PC-3 (cell line): ENCODE results near the gene ALG12. TPM values are rescaled to one million over a fixed set of nuclear protein-coding genes. Genes with fewer than 3 reads are reported as not detected.

ENCODE experiments used
- ATAC-seq: fragments of 200-7000 bp; cut with Tn5 transposase; 2 replicates; pipeline ENCODE4 v1.9.1; 2020; ENCODE audit warnings: mild to moderate bottlenecking, moderate library complexity
- BruUV-seq: library from RNA; stranded (reverse); fragments of 400-500 nt; replicated peaks from 2 replicates; lab custom pipeline; 2021; lab: Mats Ljungman, UMichigan
- CTCF ChIA-PET: fragments of 300-600 bp; sonication (Branson Sonifier 250); formaldehyde crosslinking; loops from one replicate; lab custom pipeline; 2022; ENCODE audit warnings: antibody characterized with exemption; lab: Charles Lee
- POLR2A ChIA-PET: fragments of 300-600 bp; sonication (Branson Sonifier 250); formaldehyde crosslinking; loops from one replicate; lab custom pipeline; 2022; ENCODE audit warnings: antibody characterized with exemption; ENCODE audit not compliant: unreplicated experiment; lab: Charles Lee
- DNase-seq: peaks from one replicate; pipeline ENCODE4 v3.0.0-alpha.2; 2015
- H2AFZ ChIP-seq: fragments of 300-600 bp; sonication (generic); 2 replicates; pipeline ENCODE4 v1.6.0; 2016; ENCODE audit warnings: antibody characterized with exemption, low read length
- H3F3A ChIP-seq: fragments of 300-600 bp; sonication (generic); one replicate; pipeline ENCODE4 v1.6.0; 2017; ENCODE audit warnings: antibody characterized with exemption, low read length, control low read depth, mild to moderate bottlenecking; ENCODE audit not compliant: unreplicated experiment
- H3K27ac ChIP-seq: fragments of 300-600 bp; sonication (generic); 2 replicates; pipeline ENCODE4 v1.5.1; 2016; ENCODE audit warnings: mild to moderate bottlenecking, low read length
- H3K27me3 ChIP-seq: fragments of 300-600 bp; sonication (generic); 2 replicates; pipeline ENCODE4 v1.6.1; 2016; ENCODE audit warnings: low read length, mixed read lengths
- H3K36me3 ChIP-seq: fragments of 300-600 bp; sonication (generic); 2 replicates; pipeline ENCODE4 v1.6.1; 2016; ENCODE audit warnings: low read depth, mixed run types, low read length, mixed read lengths
- H3K4me1 ChIP-seq: fragments of 300-600 bp; sonication (generic); 2 replicates; pipeline ENCODE4 v1.5.1; 2016; ENCODE audit warnings: low read length; ENCODE audit not compliant: insufficient read depth
- H3K4me2 ChIP-seq: fragments of 300-600 bp; sonication (generic); 2 replicates; pipeline ENCODE4 v1.6.0; 2016; ENCODE audit warnings: low read length
- H3K4me3 ChIP-seq: fragments of 300-600 bp; sonication (generic); 2 replicates; pipeline ENCODE4 v1.5.1; 2016; ENCODE audit warnings: mild to moderate bottlenecking, low read length, mixed read lengths
- H3K79me2 ChIP-seq: fragments of 300-600 bp; sonication (generic); 2 replicates; pipeline ENCODE4 v1.6.1; 2017; ENCODE audit warnings: low read length, mixed read lengths
- H3K9ac ChIP-seq: fragments of 300-600 bp; sonication (generic); 2 replicates; pipeline ENCODE4 v1.6.0; 2016; ENCODE audit warnings: mild to moderate bottlenecking, low read length
- H3K9me2 ChIP-seq: fragments of 300-600 bp; sonication (generic); replicated peaks from 2 replicates; pipeline ENCODE4 v1.6.1; 2016; ENCODE audit warnings: mixed run types, low read length, mixed read lengths
- H3K9me3 ChIP-seq: fragments of 300-600 bp; sonication (generic); 2 replicates; pipeline ENCODE4 v1.6.1; 2016; ENCODE audit warnings: low read length, mixed read lengths
- H4K20me1 ChIP-seq: fragments of 300-600 bp; sonication (generic); 2 replicates; pipeline ENCODE4 v1.6.1; 2016; ENCODE audit warnings: low read length, mixed read lengths
- CTCF ChIP-seq: fragments of 300-600 bp; sonication (generic); conservative IDR thresholded peaks from 2 replicates; pipeline ENCODE4 v1.5.1; 2017; ENCODE audit warnings: antibody characterized with exemption, low read depth, mild to moderate bottlenecking, low read length
- EZH2 ChIP-seq: fragments of 300-600 bp; sonication (generic); IDR thresholded peaks from one replicate; pipeline ENCODE4 v1.6.1; 2017; ENCODE audit warnings: antibody characterized with exemption, mild to moderate bottlenecking, low read length; ENCODE audit not compliant: unreplicated experiment
- EZH2phosphoT487 ChIP-seq: fragments of 300-600 bp; sonication (generic); IDR thresholded peaks from 2 replicates; pipeline ENCODE4 v1.6.1; 2018; ENCODE audit warnings: mild to moderate bottlenecking, antibody characterized with exemption, low read length, borderline replicate concordance
- intact Hi-C: fragments of 100-400 bp; cut with micrococcal nuclease; formaldehyde crosslinking; loops from 2 replicates; pipeline ENCODE4 v1.9.0; 2023
- total RNA-seq: library from RNA; depleted of rRNA; stranded (reverse); fragments of >200 nt; gene quantifications from 2 replicates; pipeline ENCODE4 v1.2.3, GENCODE V29; 2014

The ALG12 gene
- total RNA-seq, 1 experiment from 2014 or later, result 12.1 TPM

GRCh38 chr22:49935561-49935960, 17.3 kb upstream of the ALG12 start:
- POLR2A ChIA-PET, result no interaction called here
- H4K20me1 ChIP-seq, result no peaks in the 10 kb centered on the region
- no peak for TF ChIP-seq CTCF
- TF ChIP-seq EZH2phosphoT487, result no peak
- TF ChIP-seq EZH2, result no peak
- no peaks in the 10 kb centered on the region for H3K9me2 ChIP-seq
- peaks cover 18% of the 10 kb centered on the region for H3K4me1 ChIP-seq
- no peaks in the 10 kb centered on the region for H3K27me3 ChIP-seq
- H3K4me3 ChIP-seq, result no peak overlapping the region
- H3K27ac ChIP-seq, result no peak overlapping the region
- H3K4me2 ChIP-seq, result no peak overlapping the region
- intact Hi-C loops, result no loop called here
- no peak overlapping the region for H3K9ac ChIP-seq
- no peaks in the 10 kb centered on the region for H3F3A ChIP-seq
- ATAC-seq (no peak), DNase-seq (no peak)
- BruUV-seq, result no TSS peak
- H3K9me3 ChIP-seq, result no peaks in the 10 kb centered on the region
- no peaks in the 10 kb centered on the region for H3K79me2 ChIP-seq
- CTCF ChIA-PET, result no interaction called here
- H2AFZ ChIP-seq, result no peak overlapping the region
- no peaks in the 10 kb centered on the region for H3K36me3 ChIP-seq

GRCh38 chr22:49934891-49935557, 16.8 kb upstream of the ALG12 start:
- POLR2A ChIA-PET, result no interaction called here
- CTCF ChIA-PET, result no interaction called here
- Histone ChIP-seq H3F3A (no peaks in the 10 kb centered on the region), H3K79me2 (no peaks in the 10 kb centered on the region), H3K4me2 (0 out of 2 replicates have a peak overlapping the region, but pooled peaks have one; percentile 41), H3K9me2 (no peaks in the 10 kb centered on the region), H3K9me3 (no peaks in the 10 kb centered on the region), H3K4me3 (no peak overlapping the region), H3K36me3 (no peaks in the 10 kb centered on the region), H3K9ac (no peak overlapping the region), H3K27ac (no peak overlapping the region), H3K4me1 (peaks cover 18% of the 10 kb centered on the region), H3K27me3 (no peaks in the 10 kb centered on the region), H2AFZ (no peak overlapping the region), H4K20me1 (no peaks in the 10 kb centered on the region)
- no TSS peak for BruUV-seq
- DNase-seq, result no peak
- ATAC-seq, result no peak
- intact Hi-C loops, result loop anchor here (5.0 kb wide), 2 partner anchors 57 to 207 kb away; no protein-coding TSS in a partner anchor
- TF ChIP-seq EZH2phosphoT487 (no peak), EZH2 (no peak)

GRCh38 chr22:49934160-49934890, 16.1 kb upstream of the ALG12 start:
- H3K79me2 ChIP-seq, result no peaks in the 10 kb centered on the region
- H3K4me1 ChIP-seq, result peaks cover 22% of the 10 kb centered on the region
- H4K20me1 ChIP-seq, result no peaks in the 10 kb centered on the region
- H2AFZ ChIP-seq, result no peak overlapping the region
- no peaks in the 10 kb centered on the region for H3K27me3 ChIP-seq
- intact Hi-C loops, result loop anchor here (5.0 kb wide), 2 partner anchors 58 to 208 kb away; no protein-coding TSS in a partner anchor
- DNase-seq, result peak; percentile 18
- no peaks in the 10 kb centered on the region for H3K9me3 ChIP-seq
- no peak for ATAC-seq
- H3K9me2 ChIP-seq, result no peaks in the 10 kb centered on the region
- H3K4me3 ChIP-seq, result no peak overlapping the region
- H3K36me3 ChIP-seq, result no peaks in the 10 kb centered on the region
- BruUV-seq, result no TSS peak
- POLR2A ChIA-PET, result no interaction called here
- no peak overlapping the region for H3K9ac ChIP-seq
- TF ChIP-seq EZH2, result no peak
- no peak for TF ChIP-seq EZH2phosphoT487
- no peak for TF ChIP-seq CTCF
- H3K4me2 ChIP-seq, result 0 out of 2 replicates have a peak overlapping the region, but pooled peaks have one; percentile 41
- H3K27ac ChIP-seq, result no peak overlapping the region
- CTCF ChIA-PET, result no interaction called here
- no peaks in the 10 kb centered on the region for H3F3A ChIP-seq
